ENCODE data around the gene CACNA1A.

Gene CACNA1A

GRCh38 chr19:13297023-13297422 lies 209.3 kb downstream of the CACNA1A start:
- no peak overlapping the region for H3K27ac ChIP-seq (ENCODE audit: extremely low read depth, low read depth, low read length)
- H3K4me3 ChIP-seq (ENCODE audit: low read depth, low read length), result no peak overlapping the region
- TF ChIP-seq BCL11B (tag by site-specific recombination; IDR thresholded peaks at IDR 0.05; ENCODE audit: low read depth), result no peak
- TF ChIP-seq ZNF768 (tag by site-specific recombination; IDR thresholded peaks at IDR 0.05), result peak; percentile 43; the same call in 1 of the 2 replicates
- ChIA-PET POLR2A (interaction anchor here (0.8 kb wide), 1 partner anchor 330 kb away, joined by 3 read pairs; no protein-coding TSS in a partner anchor), CTCF (interaction anchor here (0.6 kb wide), 1 partner anchor 19 kb away, joined by 4 read pairs; no protein-coding TSS in a partner anchor)
- H3K36me3 ChIP-seq (ENCODE audit: control insufficient read depth in 2 of 2, insufficient read depth in 1 of 2, low read length in 2 of 2), result no peaks in the 10 kb centered on the region
- no peaks in the 10 kb centered on the region for H3K4me1 ChIP-seq (ENCODE audit: control insufficient read depth, insufficient read depth, low read length)
- no peaks in the 10 kb centered on the region for H3K9me3 ChIP-seq (ENCODE audit: control insufficient read depth, insufficient read depth, low read depth, low read length)

GRCh38 chr19:13294812-13295567 lies 211.3 kb downstream of the CACNA1A start:
- CTCF ChIA-PET, result interaction anchor here (0.8 to 1.4 kb wide), 2 partner anchors 82 to 317 kb away, joined by 3 read pairs; no protein-coding TSS in a partner anchor
- no peak for TF ChIP-seq HOXA7 (CRISPR knock-in tag; IDR thresholded peaks at IDR 0.05; ENCODE audit: borderline replicate concordance)
- TF ChIP-seq ZNF623 (tag by site-specific recombination; IDR thresholded peaks at IDR 0.05), result peak; percentile 92
- peak; percentile 91 for TF ChIP-seq ZNF157 (tag by site-specific recombination; IDR thresholded peaks at IDR 0.05)
- POLR2A ChIA-PET, result no interaction called here

GRCh38 chr19:13291913-13292312 lies 214.4 kb downstream of the CACNA1A start:
- Histone ChIP-seq H3K4me1 (ENCODE audit: control insufficient read depth, insufficient read depth, low read length) (no peaks in the 10 kb centered on the region), H3K4me3 (ENCODE audit: low read depth, low read length) (no peak overlapping the region), H3K36me3 (ENCODE audit: control insufficient read depth in 2 of 2, insufficient read depth in 1 of 2, low read length in 2 of 2) (no peaks in the 10 kb centered on the region), H3K27ac (ENCODE audit: extremely low read depth, low read depth, low read length) (no peak overlapping the region), H3K9me3 (ENCODE audit: control insufficient read depth, insufficient read depth, low read depth, low read length) (no peaks in the 10 kb centered on the region)
- POLR2A ChIA-PET, result no interaction called here
- TF ChIP-seq ZNF280D (tag by site-specific recombination; IDR thresholded peaks at IDR 0.05) (no peak), ZNF518A (tag by site-specific recombination; conservative IDR thresholded peaks at IDR 0.05; ENCODE audit: low read depth) (no peak), TRIM28 (IDR thresholded peaks at IDR 0.05; ENCODE audit: borderline replicate concordance, low read length) (no peak)
- CTCF ChIA-PET, result interaction anchor here (0.7 to 2.0 kb wide), 4 partner anchors 13 to 59 kb away, joined by 3 to 9 read pairs (median 4); no protein-coding TSS in a partner anchor

More at GRCh38 chr19:13294812-13295567, 211.3 kb downstream of the CACNA1A start:
- Histone ChIP-seq H3K36me3 (ENCODE audit: control insufficient read depth in 2 of 2, insufficient read depth in 1 of 2, low read length in 2 of 2) (no peaks in the 10 kb centered on the region), H3K4me3 (ENCODE audit: low read depth, low read length) (no peak overlapping the region), H3K9me3 (ENCODE audit: control insufficient read depth, insufficient read depth, low read depth, low read length) (no peaks in the 10 kb centered on the region), H3K27ac (ENCODE audit: extremely low read depth, low read depth, low read length) (no peak overlapping the region), H3K4me1 (ENCODE audit: control insufficient read depth, insufficient read depth, low read length) (no peaks in the 10 kb centered on the region)

Measured in HEK293 (cell line).